ENCODE results near the gene CLIC4.

CLIC4 gene

GRCh38 chr1:24859063-24860010 is 114.1 kb downstream of the CLIC4 start:
- DNase-seq (ENCODE audit: low read depth) = no peak

- no peak for DNase-seq (ENCODE audit: low read depth)
Measured at GRCh38 chr1:24860841-24861240, 115.6 kb downstream of the CLIC4 start.

GRCh38 chr1:24861821-24862727 is 116.8 kb downstream of the CLIC4 start:
- DNase-seq (ENCODE audit: low read depth) = no peak

- no peak for DNase-seq (ENCODE audit: low read depth)
Measured at GRCh38 chr1:24862775-24863483, 117.7 kb downstream of the CLIC4 start.

GRCh38 chr1:24864370-24864777 is 119.1 kb downstream of the CLIC4 start:
- DNase-seq (ENCODE audit: low read depth) = no peak

- DNase-seq (ENCODE audit: low read depth) = no peak
Measured at GRCh38 chr1:24865168-24865567, 119.9 kb downstream of the CLIC4 start.

GRCh38 chr1:24865587-24865986 is 120.3 kb downstream of the CLIC4 start:
- DNase-seq (ENCODE audit: low read depth) = no peak

- no peak for DNase-seq (ENCODE audit: low read depth)
Measured at GRCh38 chr1:24866211-24867083, 121.2 kb downstream of the CLIC4 start.

- DNase-seq (ENCODE audit: low read depth) = no peak
Measured at GRCh38 chr1:24867084-24867870, 122.0 kb downstream of the CLIC4 start.

GRCh38 chr1:24868016-24868875 is 123.0 kb downstream of the CLIC4 start:
- no peak for DNase-seq (ENCODE audit: low read depth)

- DNase-seq (ENCODE audit: low read depth) = no peak
Measured at GRCh38 chr1:24870551-24871195, 125.4 kb downstream of the CLIC4 start.

- DNase-seq (ENCODE audit: low read depth) = no peak
Measured at GRCh38 chr1:24871306-24871901, 126.2 kb downstream of the CLIC4 start.

GRCh38 chr1:24872061-24872850 is 127.0 kb downstream of the CLIC4 start:
- DNase-seq (ENCODE audit: low read depth) = no peak

GRCh38 chr1:24873148-24873547 is 127.9 kb downstream of the CLIC4 start:
- DNase-seq (ENCODE audit: low read depth) = no peak

GRCh38 chr1:24874056-24874455 is 128.8 kb downstream of the CLIC4 start:
- no peak for DNase-seq (ENCODE audit: low read depth)

- no peak for DNase-seq (ENCODE audit: low read depth)
Measured at GRCh38 chr1:24874611-24875234, 129.5 kb downstream of the CLIC4 start.

GRCh38 chr1:24875257-24875656 is 130.0 kb downstream of the CLIC4 start:
- no peak for DNase-seq (ENCODE audit: low read depth)
